Stimulated activated CD4-positive, alpha-beta T cell treated with anti-CD3 and anti-CD28 coated beads, Interleukin-12 subunit alpha, Interleukin-12 subunit beta, amount 100 ng/mL, for 24 hours (primary cell): ENCODE data around the gene ANO6.
"Not testable (repeated sequence)": the region's sequence is repeated elsewhere in the genome, so short reads cannot be mapped to it uniquely, and the experiment has no call there.

Experiments used
- DNase-seq, 2 experiments: peaks; one replicate each; pipeline ENCODE4 v3.0.0-alpha.2; 2020; ENCODE audit warnings: low read depth in 2 of 2

The ANO6 gene, protein sequence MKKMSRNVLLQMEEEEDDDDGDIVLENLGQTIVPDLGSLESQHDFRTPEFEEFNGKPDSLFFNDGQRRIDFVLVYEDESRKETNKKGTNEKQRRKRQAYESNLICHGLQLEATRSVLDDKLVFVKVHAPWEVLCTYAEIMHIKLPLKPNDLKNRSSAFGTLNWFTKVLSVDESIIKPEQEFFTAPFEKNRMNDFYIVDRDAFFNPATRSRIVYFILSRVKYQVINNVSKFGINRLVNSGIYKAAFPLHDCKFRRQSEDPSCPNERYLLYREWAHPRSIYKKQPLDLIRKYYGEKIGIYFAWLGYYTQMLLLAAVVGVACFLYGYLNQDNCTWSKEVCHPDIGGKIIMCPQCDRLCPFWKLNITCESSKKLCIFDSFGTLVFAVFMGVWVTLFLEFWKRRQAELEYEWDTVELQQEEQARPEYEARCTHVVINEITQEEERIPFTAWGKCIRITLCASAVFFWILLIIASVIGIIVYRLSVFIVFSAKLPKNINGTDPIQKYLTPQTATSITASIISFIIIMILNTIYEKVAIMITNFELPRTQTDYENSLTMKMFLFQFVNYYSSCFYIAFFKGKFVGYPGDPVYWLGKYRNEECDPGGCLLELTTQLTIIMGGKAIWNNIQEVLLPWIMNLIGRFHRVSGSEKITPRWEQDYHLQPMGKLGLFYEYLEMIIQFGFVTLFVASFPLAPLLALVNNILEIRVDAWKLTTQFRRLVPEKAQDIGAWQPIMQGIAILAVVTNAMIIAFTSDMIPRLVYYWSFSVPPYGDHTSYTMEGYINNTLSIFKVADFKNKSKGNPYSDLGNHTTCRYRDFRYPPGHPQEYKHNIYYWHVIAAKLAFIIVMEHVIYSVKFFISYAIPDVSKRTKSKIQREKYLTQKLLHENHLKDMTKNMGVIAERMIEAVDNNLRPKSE

DNA sequence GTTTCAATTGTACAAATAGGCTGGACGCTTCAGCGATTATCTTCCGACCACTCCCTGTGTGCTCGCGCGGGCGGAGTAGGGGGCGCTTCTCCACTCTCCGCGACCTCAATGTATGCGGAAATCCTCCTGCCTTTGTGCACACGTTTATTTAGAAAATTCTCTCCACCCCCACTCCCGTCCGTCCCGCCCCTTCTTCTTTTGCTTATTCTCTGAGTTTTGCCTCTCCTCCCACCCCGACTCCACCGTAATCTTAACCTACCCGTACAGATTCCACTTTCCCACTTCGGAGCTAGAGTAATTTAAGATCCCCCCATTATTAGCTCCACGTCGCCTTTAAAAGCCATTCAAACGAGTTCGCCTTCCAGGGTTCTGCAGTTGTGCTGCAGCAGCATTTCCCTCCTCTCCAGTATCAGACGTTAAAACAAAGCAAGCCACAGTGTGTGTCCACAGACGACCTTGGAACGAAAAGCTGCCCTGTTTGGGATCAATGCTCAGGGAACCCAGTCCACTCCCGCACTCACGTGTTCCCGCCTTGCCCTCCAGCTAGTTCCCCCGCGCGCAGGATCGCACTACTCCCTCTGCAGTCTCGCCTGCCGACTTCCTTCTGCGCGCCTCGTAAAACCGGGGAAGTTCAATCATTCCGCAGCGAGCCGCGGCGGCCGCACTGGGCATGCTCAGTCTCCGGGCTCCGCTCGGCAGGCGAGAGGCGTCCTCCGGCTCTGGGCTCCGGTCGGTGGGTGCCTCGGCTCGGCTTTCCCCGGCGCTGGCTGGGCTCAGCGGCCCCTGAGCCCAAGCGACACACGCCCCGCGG, at the start of gene ANO6:
Gene ANO6, plus strand, starts transcription at position 677 of the 811 bp plus-strand sequence. CDS start 227 bp downstream, outside the sequence.
- peak; percentile 71 to 75 for DNase-seq

DNA sequence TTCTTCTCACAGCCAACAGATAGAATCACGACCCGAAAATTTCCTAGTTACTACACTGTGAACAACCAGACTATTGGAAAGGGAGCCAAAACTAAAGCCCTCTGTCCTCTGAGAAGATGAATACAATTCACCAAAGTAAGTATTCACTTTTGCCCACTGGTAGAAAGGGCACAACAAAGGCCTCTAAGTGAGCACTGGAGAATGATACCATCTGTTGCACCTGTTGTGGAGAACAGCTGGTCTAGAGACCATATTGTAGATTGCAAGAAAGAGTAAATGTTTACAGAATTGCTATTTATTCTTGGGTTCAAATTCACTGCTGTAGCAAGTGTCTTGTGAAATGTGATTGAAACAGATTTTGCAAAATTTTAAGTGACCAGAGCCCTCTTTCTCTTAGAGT, 46.9 kb upstream of the ANO6 start:
- DNase-seq: no peak

DNA sequence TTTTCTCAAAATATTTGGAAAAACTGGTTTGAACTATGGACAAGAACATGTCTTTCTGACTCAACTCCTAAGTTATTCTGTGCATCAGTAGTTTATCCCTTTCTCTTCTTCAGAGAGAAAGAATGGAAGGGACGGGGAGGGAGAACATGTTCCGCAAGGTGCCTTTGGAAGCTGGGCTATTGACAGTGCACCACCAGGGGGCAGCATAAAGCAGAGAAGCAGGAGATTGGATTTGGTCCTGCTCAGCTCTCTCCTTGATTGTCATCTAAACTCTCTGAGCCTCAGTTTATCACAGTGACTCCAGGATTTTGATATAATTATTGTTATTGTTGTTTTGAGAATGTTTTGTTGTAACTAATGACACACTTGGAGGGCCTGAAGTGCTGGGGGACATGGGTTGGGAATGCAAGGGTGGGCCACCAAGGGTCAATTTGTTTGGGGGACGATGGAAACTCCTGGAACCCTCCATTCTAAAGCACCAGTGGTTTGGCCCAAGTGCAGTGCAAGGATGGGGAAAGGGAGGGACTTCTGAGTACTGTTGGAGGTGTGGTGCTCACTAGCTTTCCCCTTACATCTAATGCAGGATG, 45.3 kb upstream of the ANO6 start:
- DNase-seq: peak; percentile 58 to 87

DNA sequence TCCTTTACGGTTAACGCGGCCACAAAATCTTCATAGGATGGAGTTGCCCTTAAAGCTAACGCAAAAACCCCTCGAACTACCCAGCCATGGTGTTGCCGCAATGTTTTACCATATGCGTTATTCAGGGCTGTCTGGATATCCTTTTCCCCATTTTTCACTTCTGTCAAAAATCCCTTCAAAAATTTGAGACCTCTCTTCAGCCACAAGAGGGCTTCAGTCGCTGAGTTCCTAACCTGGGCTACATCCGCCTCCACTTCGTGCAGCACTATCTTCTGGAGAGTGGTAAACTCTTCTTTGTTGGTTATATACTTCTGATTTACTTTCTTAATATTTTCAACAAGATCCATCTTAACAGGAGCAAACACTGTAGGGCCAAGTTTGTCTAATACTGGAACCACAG, 42.6 kb upstream of the ANO6 start:
- not testable (repeated sequence) for DNase-seq

DNA sequence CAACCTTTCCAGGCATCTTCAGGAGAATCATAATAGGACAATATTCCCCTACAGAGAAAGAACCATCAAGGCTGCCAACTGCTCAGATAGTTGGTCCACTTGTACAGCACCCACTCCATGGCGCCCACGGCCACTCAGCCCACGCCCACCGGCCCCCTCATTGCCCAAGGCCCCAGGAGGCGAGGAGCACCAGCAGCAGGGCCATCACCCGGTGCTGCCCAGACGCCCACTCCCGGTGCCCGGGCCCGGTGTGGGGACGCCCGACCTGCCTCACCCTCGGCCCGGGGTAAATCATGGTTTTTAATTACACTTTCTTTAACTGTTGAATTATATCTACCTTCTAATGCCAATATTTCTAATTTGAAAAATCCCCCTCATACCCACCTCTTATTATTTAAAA, 41.3 kb upstream of the ANO6 start:
- DNase-seq: no peak

DNA sequence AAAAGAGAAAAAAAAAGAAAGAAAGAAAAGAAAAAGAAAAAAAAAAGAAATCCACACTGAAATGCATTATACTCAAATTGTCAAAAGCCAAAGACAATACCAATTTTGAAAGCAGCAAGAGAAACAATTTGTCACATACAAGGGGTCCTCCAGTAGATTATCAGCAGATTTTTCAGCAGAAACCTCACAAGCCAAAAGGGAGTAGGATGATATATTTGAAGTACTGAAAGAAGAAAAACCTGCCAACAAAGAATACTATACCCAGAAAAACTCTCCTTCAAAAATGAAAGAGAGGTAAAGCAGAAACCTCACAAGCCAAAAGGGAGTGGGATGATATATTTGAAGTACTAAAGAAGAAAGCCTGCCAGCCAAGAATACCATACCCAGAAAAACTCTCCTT, 37.1 kb upstream of the ANO6 start:
- DNase-seq: no peak

DNA sequence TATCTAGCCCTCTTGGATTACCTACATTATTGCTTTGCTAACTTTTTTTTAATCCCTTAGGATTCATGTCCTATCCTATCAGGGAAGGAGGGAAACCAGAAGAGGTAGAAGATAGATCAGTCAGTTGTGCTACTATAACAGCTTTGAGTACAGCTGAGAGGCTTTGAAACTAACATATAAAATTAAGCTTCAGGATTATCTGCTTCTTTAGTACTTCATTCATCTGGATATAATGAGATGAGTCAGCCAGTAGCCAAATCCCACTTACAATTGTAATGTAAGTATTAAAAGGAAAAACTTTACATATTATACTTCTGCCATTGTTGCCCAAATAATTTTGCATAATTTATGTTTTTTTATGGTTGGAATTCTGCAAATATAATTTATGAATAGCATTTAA, 33.4 kb upstream of the ANO6 start:
- DNase-seq: no peak

DNA sequence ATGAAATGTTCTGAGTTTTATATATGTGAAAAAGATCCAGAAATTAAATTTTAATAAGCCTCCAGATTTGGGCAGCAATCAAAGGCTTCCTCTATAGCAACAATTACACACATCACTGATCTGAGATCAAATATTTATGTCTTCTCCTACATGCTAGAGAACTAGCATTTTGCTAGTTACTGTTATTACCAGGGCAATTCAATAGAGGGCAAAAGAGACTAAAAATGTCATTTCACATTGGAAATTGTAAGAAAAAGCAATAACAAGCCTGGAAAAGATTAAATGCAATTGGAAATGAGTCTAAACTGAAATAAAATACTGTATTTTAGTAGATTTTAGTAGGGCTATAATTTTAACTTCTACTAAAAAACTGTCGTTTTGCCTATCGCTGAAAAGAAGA, 32.6 kb upstream of the ANO6 start:
- no peak for DNase-seq

DNA sequence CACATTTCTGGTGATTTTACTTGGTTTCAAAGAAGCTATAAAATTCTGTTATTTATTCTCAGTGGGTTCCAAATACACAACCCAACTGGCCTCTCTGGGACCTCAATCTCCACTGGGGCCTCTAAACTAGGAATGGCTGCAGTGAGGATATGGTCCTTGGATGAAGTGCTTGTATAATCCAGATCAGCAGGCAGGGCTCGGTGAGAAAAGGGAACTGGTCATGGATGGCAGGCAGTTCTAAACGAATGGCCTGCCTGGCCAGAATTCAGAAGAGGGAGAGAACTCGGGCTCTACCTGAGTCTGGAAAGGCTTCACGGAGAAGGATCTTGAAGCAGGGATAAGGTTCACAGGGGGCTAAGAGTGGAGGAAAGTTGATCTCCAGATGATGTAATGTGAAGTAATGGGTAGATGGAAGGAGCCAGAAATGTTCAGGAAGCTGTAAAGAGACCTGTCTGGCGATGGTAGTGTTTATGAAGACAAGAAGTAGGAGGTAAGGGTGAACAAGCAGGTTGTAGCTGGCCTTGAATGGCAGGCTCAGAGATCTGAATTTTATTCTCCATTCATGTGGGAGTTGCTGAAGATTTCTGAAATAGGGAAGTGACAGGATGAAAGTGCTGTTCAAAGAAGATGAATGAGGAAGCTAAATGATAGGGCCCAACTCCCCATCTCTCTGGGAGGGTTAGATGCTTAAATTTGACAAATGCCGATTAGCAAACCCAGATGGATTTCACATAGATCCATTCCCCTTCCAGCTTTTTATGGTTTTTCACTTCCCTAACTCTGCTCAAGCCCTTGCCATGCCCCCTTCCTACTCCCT, 31.5 kb upstream of the ANO6 start:
- no peak for DNase-seq

DNA sequence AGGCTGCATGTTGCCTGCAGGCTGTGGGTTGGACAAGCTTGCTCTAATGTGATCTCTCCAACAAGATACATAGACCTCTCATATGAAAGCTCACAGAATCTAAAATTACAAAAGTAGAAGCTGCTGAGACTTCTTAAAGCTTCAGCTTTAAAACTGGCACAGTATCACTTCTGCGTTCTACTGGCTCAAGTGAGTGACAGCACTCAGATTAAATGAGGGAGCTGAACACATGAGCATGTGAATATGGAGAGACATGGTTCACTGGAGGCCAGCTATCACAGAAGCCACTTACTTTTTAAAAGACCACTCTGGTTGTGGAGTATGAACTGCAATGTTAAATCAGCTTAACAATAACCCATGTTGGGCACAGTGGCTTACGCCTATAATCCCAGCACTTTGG, 29.1 kb upstream of the ANO6 start:
- DNase-seq: no peak

DNA sequence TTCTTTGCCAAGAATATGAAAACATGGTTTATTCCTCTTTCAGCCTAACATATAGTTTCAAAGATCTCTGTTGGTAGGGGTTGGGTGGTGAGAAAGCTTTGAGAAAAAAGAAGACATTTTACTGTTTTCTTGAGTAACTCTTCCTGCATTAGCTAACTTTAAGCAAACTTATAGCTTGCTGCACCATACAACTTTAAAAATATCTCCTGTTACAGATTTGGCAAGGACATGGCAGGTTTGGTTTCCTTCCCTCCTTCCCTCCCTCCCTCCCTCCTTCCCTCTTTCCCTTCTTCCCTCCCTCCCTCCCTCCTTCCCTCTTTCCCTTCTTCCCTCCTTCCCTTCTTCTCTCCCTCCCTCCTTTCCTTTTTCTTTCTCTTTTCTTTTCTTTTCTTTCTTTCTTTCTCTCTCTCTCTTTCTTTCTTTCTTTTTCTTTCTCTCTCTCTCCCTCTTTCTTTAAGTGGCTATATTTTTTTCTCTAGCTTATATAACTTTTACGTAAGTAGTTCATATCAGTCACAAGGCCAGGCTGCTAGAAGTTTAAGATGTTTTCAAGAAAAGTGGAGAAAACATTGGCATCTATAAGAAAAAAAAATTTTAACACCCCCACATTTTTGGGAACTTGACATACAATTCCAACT, 26.0 kb upstream of the ANO6 start:
- no peak for DNase-seq

DNA sequence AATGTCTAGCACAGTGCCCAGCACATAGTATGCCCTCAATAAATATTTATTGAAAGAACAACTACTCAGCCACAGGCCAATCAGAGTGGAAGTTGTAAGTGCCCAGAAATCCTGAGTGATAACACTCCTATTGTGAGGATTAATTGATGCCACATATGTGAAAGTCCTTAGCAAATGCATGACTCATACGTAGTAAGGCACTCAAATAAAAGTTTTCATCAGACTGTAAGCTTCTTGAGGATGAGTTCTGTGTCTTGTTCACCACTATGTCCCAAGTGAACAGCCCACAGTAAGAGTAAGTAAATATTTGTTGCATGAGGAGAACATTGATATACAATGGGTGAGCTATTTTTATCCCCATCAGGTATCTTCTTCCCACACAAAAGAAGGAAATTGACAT, 24.7 kb upstream of the ANO6 start:
- DNase-seq: no peak

DNA sequence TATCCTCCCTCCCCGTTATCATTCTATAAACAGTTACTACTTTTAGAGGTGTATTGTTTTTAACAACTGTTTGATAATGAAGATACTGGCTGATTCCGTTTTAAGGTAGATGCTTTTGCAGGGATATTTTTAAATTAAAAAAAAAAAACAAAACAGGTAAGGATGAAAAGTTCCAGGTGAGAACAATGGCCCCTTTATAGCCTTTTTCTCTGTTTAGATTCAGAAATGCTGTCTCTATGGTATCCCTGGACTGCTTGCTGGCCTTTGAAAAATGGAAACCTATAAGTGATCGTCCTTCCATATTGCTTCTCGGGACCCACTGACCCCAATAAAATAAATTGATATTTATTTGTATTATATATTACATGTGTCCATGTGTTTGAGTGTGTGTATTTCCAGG, 23.2 kb upstream of the ANO6 start:
- DNase-seq: no peak

DNA sequence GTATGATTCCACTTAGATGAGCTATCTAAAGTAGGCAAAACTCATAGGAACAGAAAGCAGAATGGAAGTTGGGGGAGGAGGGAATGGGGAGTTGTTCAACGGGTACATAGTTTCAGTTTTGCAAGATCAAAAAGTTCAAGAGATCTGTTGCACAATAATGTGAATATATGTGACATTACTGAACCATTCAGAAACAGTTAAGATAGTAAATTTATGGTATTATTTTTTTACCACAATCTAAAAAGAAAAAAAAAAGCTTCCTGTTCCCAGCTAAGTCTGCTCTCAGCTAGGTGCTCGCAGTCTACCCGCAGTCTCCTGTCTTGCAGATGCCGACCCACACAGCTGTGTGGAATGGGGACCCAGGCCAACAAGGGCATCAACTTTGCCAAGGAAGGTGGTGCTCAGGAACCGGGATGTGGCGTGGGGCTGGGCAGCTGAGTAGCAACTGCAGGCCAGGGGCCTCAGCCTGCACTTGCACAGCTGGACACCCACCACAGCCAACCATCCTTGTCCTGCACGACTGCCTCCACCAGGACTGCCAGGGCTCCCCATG, 15.3 kb upstream of the ANO6 start:
- no peak for DNase-seq

DNA sequence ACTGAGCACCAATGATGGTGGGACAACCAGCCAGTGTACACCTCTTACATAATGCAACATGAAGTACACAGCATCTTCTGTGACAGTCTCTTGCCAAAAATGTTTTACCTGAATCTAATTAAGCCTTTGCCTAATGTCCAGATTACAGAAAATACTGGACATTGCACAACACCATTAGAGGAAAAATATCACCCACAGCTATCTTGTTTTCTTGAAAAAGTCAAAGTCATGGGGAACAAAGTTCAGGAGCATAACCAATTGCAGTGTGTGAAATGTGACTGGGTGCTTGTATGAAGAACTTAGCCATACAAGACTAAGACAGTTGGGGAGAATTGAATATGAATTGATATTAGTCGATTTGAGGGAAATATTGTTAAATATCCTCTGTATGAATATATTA, 12.1 kb upstream of the ANO6 start:
- no peak for DNase-seq

DNA sequence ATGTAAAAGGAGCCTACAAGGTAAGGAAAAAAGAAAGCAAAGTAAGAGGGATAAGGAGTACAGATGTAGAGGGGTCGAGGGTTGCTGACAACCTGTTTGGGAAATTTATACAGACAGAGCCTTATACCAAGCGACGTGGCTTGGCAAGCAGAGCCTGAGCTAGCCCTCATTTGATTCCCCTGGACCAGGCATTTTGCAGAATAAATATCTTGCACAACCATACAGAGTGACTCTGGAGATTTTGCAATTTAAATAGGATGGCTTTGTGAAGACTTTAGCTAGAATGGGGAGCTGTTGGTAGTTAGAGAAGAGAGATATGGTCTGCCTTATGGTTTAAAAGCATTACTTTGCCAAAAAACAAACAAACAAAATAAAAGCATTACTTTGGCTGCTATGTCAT, 11.1 kb upstream of the ANO6 start:
- no peak for DNase-seq

DNA sequence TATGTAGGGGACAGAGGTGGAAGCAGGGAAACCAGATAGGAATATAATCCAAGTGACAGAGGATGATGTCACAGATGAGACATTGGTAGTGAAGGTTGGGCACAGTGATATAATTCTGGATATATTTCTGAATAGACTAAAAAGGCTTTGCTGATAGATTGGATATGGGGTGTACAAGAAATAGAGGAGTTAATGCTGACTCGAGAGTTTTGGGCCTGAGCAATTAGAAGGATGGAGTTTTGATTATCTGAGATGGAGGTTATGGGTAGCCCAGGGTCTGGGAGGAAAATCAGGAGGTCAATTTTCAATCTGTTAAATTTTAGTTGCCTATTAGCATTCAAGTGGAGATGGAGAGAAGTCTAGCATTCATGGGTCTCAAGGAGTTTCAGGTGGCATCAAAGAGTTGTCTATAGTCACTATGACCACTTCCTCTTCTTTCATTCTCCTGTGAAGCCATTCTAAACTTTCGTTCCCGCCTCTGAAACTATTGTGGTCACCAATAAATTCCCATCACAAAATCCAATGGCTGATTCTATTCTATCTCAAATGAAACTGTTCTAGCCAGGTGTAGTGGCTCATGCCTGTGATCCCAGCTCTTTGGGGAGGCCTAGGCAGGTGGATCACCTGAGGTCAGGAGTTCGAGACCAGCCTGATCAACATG, 10.6 kb upstream of the ANO6 start:
- no peak for DNase-seq

DNA sequence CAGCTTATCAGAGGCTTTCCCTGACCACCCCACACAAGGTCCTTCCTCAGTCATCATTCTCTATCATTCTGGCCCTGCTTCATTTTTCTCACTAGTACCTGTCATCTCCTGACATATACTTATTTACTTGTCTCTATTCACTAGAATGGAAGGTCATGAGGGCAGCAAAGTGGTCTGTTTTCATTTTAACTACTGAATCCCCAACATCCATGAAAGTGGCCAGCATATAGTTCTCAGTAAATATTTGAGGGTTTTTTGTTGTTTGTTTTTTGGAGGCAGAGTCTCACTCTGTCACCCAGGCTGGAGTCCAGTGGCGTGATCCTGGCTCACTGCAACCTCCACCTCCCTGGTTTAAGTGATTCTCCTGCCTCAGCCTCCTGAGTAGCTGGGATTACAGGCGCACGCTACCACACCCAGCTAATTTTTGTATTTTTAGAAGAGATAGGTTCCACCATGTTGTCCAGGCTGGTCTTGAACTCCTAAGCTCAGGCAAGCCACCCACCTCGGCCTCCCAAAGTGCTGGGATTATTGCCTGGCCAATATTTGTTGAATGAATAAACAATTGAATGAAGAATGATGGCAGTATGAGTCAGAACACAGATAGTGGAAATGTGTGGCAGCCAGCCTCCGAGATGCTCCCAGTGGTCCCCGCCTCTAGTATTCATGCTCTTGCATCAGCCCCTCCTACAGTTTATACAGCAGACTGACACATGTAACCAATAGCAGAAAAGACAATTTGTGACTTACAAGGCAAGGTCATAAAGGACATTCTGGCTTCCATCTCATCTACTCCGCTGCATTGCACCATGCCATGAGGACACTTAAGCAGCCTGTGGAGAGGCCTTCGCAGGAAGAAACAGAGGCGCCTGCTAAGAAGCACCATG, 7.0 kb upstream of the ANO6 start:
- DNase-seq: no peak
